Measurements from ENCODE around the gene KIRREL3.

GRCh38 chr11:126725521-126725920 lies 275.0 kb downstream of the KIRREL3 start:
- no peak for TF ChIP-seq CTCF (optimal IDR thresholded peaks at IDR 0.05 in 1 of 3, IDR thresholded peaks at IDR 0.05 in 1 of 3, conservative IDR thresholded peaks at IDR 0.05 in 1 of 3; ENCODE audit: extremely low read depth in 1 of 3, insufficient read depth in 2 of 3, low read length in 3 of 3)
- TF ChIP-seq EZH2 (IDR thresholded peaks at IDR 0.05; ENCODE audit: low read length), result no peak
